ENCODE data around the gene CCER1.
"Not testable (repeated sequence)": the region's sequence is repeated elsewhere in the genome, so short reads cannot be mapped to it uniquely, and the experiment has no call there.

Gene CCER1

GRCh38 chr12:90954921-90955320 is at the start of gene CCER1:
TSS of gene CCER1 (minus strand) at chr12:90955176. CDS start at chr12:90954742, 434 bp downstream.
- DNase-seq: no peak

GRCh38 chr12:91003737-91004136 is 48.8 kb upstream of the CCER1 start:
- DNase-seq: no peak

DNA sequence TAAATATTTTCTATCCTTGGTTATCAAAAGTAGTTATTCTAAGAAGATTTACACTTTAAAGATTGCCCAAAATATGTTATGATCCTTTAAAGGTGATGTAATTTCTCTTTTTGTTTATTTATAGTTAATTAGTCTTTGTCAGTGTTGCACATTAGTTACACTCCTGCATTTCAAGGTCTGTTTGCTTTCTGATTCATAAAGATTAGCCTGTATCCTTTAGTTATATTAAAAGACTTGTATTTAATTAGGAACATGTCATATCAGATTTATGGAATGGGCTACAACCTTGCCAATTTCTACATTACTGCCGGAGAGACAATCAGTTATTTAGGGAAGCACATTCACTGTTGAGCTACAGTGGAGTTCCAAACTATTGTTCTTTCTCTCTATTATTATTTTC is 46.3 kb upstream of the CCER1 start:
- no peak for DNase-seq

- no peak for DNase-seq
Observed at GRCh38 chr12:90999966-91000365, 45.0 kb upstream of the CCER1 start.

DNA sequence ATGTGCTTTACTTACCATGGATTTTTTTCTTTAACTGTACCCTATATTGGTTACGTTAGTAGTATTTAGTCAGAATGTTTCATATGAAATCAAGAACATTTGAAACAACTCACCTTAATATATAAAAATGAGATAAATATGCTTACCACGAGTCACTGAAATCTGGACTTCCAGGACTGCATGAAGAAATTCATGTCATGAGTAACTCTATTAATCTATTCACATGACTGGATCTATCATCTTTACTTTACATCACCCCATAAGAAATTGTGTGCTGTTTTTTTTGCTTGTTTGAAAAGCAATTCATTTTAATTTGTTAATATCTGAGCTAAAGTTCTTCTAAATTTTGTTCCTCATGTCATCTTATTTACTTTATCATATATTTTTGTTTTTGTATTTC is 44.6 kb upstream of the CCER1 start:
- DNase-seq: no peak

- DNase-seq: no peak
Observed at GRCh38 chr12:90995010-90995409, 40.0 kb upstream of the CCER1 start.

GRCh38 chr12:90991952-90992465 is 37.0 kb upstream of the CCER1 start:
- no peak for DNase-seq

DNA sequence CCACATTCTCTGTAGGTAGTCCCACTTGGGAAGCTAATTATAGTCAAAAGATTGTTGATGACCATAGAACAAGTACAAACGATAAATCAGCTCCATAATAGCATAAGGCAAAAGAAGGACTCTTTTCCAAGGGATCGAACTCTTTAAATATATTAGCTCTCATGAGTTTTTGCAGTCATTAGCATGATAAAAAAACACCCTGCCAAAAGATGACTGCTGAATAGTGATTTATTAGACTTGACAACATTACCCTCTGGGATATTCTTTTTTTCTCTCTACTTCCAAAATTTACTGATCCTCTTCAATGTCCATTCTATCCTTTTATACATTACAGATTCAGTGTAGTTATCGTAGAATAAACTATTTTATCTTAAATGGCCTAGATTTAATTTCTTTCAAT is 35.6 kb upstream of the CCER1 start:
- no peak for DNase-seq

DNA sequence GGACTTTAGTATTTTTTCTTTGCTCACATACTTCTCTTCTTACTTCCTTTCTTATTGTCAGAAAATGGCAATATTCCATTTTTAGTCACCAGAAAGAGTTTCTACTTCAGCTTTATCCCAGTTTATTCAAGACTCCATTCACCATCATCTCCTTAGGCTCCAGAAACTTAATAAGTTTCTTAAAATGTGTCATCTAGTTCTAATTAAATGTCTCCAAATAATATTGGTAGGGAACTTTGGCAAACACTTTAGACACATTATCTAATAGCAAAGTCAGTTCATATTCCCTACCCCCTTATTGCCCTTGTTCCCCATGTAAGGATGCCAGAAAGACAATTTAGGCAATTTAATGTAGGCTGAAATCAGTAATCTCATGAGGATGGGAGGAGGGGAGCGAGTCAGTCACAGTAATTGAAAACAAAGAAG is 34.7 kb upstream of the CCER1 start:
- DNase-seq: no peak

- DNase-seq: no peak
Observed at GRCh38 chr12:90987520-90987919, 32.5 kb upstream of the CCER1 start.

GRCh38 chr12:90987101-90987500 is 32.1 kb upstream of the CCER1 start:
- DNase-seq: no peak

GRCh38 chr12:90985331-90985730 is 30.4 kb upstream of the CCER1 start:
- DNase-seq: not testable (repeated sequence)

GRCh38 chr12:90984114-90984513 is 29.1 kb upstream of the CCER1 start:
- no peak for DNase-seq

DNA sequence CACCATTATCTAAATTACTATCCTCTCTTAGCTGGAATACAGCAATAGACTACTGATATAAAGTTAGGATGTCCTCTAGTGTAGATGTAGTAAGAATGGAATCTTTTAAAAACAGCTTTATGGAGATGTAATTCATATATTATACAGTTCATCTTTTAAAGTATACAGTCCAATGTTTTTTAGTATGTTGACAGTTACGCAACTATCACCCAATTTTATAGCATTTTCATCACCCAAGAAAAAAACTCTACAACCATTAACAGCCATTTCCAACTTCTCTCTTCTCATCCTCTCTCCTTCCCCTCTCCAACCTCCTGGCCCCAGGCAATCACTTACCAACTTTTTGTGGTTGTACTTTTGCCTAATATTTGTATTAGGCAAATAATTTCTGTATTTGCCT is 27.2 kb upstream of the CCER1 start:
- no peak for DNase-seq

- DNase-seq: no peak
Observed at GRCh38 chr12:90979951-90980350, 25.0 kb upstream of the CCER1 start.

GRCh38 chr12:90979019-90979418 is 24.0 kb upstream of the CCER1 start:
- DNase-seq: no peak

- peak; percentile 34 for DNase-seq
Observed at GRCh38 chr12:90978117-90978770, 23.3 kb upstream of the CCER1 start.

- DNase-seq: no peak
Observed at GRCh38 chr12:90977224-90977623, 22.2 kb upstream of the CCER1 start.

DNA sequence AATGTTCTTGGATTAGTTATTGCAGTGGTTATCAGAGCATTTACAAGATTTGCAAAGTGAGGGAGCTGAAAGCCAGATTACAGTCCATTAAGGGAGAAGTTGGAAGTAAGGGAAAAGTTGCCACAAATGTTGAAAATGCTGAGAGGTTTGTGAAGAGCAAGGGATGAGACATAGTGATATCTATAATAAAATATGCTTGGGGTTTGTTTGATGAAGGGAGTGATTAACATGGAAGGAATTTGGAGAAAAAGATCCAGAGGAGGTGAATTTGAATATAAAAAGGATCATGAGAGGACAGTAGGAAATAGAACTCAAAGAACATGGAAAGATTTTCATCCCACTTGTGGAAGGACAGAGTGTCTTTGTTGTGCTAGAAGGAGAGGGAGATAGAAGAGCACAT is 19.3 kb upstream of the CCER1 start:
- DNase-seq: no peak

- no peak for DNase-seq
Observed at GRCh38 chr12:90972226-90972625, 17.2 kb upstream of the CCER1 start.

- DNase-seq: no peak
Observed at GRCh38 chr12:90970911-90971310, 15.9 kb upstream of the CCER1 start.

- DNase-seq: peak; percentile 10
Observed at GRCh38 chr12:90970471-90970870, 15.5 kb upstream of the CCER1 start.

DNA sequence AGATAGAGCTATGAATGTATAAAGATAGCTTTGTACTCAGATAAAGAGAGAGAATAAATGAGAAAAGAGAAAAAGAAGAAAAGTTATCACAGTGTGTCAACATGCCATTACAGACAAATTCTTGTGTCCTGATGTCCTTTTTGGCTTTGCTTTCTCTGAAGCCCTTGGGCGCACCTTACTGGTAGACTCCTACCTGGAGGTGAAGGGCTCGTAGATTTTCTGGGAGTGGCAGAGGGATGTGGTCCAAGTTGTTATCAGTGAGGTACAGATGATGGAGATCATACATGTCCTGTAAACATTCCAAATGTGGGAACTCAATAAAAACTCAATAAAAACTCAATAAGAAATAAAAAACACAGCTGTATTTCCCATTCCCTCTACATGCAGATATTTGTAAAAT is 14.9 kb upstream of the CCER1 start:
- no peak for DNase-seq

DNA sequence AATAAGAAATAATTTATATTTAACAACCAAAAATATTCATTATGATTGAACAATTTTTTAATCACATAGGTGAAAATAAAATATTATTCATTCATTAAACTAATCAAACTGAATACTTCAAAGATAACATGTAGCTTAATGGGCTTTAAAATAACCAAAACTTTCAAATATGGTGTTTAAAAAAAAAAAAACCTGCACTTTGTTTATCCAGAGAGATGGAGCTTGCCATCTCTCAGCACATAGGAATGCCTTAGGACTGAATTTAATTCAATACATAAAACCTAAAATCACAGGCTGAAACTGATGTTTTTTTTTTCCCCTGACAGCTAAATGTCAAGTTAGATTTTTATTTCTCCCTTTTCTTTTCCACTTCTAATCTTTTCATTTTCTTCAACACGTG is 14.4 kb upstream of the CCER1 start:
- DNase-seq: no peak

GRCh38 chr12:90965204-90965603 is 10.2 kb upstream of the CCER1 start:
- no peak for DNase-seq

Measured in NCI-H2029 (cell line).